Measurements from ENCODE around the gene LIMK2.

DNA sequence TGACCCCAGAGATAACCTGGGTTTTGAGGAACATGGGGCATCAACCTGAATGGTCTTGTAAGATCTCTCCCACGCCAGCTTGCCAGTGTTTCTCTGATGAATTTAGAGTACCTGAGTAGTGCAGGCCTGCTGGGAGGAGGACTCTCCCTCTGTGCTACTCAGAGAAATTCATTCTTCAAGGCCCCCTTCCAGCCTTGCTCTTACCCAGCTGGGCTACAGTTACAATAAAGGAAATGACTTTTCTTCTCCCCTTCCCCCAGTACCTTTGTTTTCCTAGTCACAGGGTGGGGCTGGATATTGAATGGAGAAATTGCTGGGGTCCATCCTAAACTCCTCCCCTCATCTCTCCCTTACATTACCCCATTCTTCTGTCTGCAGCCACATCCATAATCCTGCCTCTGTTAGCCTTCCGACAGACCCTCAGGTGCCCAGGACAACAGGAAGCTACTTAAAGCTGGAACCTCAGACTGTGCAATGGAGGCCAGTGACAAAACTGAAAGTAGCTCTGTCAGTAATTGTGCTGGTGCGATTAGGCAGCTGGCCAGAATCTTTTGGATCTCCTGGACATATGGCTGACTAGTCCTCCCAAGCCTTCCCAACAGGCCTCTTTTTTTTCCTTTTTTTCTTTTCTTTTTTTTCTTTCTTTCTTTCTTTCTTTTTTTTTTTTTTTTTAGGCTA is 17.4 kb downstream of the LIMK2 start:
- TF ChIP-seq, protein P1, sequence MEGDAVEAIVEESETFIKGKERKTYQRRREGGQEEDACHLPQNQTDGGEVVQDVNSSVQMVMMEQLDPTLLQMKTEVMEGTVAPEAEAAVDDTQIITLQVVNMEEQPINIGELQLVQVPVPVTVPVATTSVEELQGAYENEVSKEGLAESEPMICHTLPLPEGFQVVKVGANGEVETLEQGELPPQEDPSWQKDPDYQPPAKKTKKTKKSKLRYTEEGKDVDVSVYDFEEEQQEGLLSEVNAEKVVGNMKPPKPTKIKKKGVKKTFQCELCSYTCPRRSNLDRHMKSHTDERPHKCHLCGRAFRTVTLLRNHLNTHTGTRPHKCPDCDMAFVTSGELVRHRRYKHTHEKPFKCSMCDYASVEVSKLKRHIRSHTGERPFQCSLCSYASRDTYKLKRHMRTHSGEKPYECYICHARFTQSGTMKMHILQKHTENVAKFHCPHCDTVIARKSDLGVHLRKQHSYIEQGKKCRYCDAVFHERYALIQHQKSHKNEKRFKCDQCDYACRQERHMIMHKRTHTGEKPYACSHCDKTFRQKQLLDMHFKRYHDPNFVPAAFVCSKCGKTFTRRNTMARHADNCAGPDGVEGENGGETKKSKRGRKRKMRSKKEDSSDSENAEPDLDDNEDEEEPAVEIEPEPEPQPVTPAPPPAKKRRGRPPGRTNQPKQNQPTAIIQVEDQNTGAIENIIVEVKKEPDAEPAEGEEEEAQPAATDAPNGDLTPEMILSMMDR (conservative IDR thresholded peaks at IDR 0.05; ENCODE audit: low read depth, low read length) = no peak
- TF ChIP-seq EZH2phosphoT487 (IDR thresholded peaks at IDR 0.05; ENCODE audit: borderline replicate concordance, low read length) = no peak

Measured in PC-3 (cell line).